Esophagus mucosa (tissue), 1 donor: ENCODE measurements around the gene IFITM1. TPM values are rescaled to one million over a fixed set of nuclear protein-coding genes. Genes with fewer than 3 reads are reported as not detected.
"Not testable (repeated sequence)": the region's sequence is repeated elsewhere in the genome, so short reads cannot be mapped to it uniquely, and the experiment has no call there.

Source experiments
- ATAC-seq: fragments of 200-7000 bp; cut with Tn5 transposase; one replicate; pipeline ENCODE4 v1.9.1; 2020
- total RNA-seq: library from RNA; stranded (reverse); gene quantifications from one replicate; pipeline ENCODE4 v1.2.4, GENCODE V29; 2023
- donor health status: DM: yes; HTN: yes; CAD: no.

Gene IFITM1
- total RNA-seq, 1 donor from 2014 or later, result 59.8 TPM

DNA sequence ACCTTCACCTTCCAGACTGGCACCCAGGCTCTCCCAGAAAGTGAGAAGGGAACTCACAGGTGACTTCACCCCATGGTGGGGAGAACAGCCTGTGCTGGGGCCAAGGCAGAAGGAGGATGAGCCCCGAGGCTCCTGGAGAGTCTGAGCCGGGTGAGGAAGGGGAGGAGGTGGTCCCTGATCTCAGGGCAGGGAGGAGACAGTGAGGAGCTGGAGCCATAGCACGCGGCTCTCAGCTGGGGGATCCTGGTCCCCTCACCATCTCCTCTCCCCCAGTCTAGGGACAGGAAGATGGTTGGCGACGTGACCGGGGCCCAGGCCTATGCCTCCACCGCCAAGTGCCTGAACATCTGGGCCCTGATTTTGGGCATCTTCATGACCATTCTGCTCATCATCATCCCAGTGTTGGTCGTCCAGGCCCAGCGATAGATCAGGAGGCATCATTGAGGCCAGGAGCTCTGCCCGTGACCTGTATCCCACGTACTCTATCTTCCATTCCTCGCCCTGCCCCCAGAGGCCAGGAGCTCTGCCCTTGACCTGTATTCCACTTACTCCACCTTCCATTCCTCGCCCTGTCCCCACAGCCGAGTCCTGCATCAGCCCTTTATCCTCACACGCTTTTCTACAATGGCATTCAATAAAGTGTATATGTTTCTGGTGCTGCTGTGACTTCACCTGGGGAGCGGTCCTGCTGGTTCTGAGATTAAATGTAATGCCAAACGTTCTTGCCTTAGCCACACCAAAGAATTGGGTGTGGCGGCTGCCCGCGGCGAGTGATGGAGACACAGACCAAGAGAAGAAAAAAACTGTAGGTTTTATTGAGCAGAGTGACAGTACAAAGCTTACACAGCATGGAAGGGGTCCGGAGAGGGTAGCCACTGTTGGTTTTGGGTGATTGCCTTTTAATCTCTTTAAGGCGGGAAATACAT lies 4.8 kb upstream of the IFITM1 start:
- peak; percentile 56 for ATAC-seq

GRCh38 chr11:309979-310572 lies 3.8 kb upstream of the IFITM1 start:
- peak; percentile 8 for ATAC-seq

GRCh38 chr11:311013-311748 lies 2.7 kb upstream of the IFITM1 start:
- peak; percentile 46 for ATAC-seq

DNA sequence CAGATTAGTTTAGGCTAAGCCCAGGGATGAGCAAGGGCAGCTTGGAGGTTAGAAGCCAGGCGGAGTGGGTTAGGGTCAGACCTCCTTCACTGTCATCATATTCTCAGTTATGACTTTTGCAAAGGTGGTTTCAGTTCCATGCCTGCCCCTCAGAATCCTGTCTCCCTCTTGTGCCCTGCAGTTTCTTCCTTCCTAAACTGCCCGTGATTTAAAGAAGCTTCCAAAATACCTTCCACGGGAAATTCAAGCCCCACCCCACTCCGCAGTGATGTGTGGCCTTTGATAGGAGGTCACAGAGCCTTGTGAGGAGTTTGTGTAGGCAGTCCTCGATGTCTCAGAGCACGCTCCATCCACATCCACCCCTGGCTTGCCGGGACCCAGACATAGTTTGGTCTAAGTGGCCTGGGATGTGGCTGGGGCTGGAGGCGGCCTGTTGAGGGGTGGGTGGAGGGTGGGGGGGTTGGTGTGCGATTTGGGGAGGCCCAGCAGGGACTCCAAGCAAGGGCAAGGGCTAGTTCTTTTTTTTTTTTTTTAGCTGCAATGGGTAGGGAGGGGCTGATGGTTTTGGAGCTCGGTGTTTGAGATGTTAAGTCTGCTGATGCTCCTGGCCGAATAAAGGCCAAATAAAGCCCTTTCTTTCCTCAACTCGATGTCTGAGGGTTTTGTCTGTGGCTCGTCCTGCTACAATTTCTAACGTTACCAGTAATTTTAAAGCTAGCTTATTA lies 1.6 kb upstream of the IFITM1 start:
- no peak for ATAC-seq

DNA sequence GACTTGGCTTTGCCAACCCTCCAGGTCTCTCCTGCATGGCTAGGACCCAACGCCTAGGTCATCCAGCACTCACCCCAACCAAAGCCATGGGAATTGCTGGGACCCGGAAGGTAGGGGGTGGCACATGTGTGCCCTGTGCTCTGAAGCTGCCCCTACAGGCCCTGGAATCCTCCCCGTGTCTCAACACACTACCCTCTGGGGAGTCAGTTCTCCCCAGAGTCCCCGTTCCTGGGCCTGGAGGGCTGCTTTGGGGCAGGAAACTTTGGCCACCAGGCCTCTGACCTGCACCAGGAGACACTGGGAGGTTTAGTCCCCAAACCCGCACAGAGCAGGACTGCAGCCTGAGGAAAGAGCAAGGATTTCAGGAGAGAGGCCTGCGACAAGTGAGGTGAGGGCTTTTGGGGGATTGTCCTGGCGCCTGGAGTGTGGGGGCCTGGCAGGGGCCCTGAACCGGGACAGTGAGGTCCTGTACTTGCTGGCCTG lies 495 bp upstream of the IFITM1 start:
- ATAC-seq, result no peak

DNA sequence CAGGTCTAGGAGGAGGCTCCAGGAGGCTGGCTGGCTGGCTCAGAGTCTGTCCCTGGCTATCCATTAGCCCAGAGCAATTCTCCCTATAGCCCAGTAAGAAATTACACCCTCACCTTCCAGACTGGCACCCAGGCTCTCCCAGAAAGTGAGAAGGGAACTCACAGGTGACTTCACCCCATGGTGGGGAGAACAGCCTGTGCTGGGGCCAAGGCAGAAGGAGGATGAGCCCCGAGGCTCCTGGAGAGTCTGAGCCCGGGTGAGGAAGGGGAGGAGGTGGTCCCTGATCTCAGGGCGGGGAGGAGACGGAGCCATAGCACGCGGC lies 675 bp downstream of the IFITM1 start:
- not testable (repeated sequence) for ATAC-seq

- ATAC-seq, result no peak
These were observed 1.2 kb downstream of the IFITM1 start for GRCh38 chr11:315051-315481.

DNA sequence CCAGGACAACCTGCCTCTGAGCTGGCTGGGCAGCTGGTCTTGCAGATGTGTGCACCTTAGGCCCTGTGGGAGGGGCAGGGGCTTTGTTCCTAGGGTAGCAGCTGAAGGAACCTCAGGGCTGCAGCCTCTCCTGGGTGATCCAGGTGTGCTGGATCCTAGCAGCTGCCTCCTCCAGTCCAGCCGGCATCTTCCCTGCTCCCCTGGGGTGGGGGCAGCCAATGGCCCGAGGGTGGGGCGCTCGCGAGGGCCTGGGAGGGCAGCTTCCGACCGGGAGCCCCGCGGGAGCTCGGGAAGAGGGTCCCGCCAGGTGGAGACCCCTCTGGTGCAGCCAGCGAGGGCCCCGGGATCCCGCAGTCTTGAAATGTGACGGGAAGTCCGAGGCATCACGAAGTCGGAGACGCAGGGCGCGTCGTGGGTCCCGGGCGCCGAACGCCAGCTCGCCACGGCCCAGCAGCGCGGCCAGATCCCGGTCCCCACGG lies 1.7 kb downstream of the IFITM1 start:
- no peak for ATAC-seq

GRCh38 chr11:316031-316701 lies 2.3 kb downstream of the IFITM1 start:
- no peak for ATAC-seq

- no peak for ATAC-seq
These were observed 3.1 kb downstream of the IFITM1 start for GRCh38 chr11:316891-317301.

GRCh38 chr11:317668-318404 lies 4.0 kb downstream of the IFITM1 start:
- ATAC-seq, result not testable (repeated sequence)

DNA sequence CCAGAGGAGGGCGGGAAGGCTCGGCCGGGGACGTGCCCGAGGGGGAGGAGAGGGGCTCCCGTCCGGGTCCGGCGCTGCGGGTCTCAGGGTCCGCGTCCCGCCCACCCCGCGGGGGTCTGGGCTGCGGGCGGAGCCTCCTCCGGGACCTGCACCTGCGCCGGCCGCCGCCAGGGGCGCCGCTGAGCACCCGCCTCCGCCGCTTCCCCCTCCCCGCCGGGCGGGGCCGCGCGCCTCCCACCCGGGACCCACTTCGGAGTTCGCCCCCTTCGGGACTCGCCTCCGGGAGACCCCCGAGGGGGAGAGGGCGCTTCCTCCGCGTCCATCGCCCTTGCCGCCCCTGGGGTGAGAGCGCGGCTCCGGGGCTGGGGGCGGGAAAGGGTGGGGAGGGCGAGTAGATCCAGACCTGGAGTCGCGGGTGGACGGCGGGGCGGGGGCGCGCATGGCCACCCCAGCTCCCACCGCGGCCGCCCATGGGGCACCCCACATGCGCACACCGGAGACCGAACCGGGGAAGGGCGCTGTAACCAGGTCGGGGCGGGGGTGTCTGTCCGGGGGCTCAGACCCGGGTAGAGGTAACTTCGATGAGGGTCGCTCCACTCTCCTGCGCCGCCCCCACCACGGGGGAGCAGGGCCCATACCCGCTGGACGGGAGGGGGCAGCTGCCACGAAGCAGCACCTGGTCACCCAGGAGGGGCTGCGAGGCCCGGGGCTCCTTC lies 4.7 kb downstream of the IFITM1 start:
- peak; percentile 63 for ATAC-seq

DNA sequence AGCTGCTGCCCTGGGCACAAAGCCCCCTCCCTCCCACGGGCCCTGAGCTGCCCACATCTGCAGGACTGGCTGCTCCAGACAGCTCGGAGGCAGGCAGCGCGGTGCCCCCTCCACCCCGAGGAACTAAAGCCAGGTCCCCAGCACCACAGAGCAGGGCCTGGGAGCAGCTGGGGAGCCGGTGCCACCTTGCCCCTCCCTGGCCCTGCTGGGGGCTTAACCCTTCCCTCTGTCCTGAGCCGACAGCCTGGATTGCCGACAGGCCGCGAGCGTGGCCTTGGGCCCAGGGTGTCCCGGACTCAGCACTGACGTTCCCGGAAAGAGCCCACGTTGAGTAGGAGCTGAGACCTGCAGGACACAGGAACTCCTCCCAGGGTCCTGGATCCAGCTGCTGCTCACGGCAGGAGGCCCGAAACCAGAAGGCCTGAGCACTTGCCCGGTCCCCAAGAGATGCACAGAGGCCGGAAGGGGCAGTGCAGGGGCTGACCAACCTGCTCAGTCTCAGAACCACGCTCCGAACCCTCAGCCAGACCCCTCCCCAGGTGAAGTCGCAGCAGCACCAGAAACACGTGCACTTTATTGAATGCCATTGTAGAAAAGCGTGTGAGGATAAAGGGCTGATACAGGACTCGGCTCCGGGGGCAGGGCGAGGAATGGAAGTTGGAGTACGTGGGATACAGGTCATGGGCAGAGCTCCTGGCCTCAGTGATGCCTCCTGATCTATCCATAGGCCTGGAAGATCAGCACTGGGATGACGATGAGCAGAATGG lies 5.5 kb downstream of the IFITM1 start:
- ATAC-seq, result peak; percentile 47

GRCh38 chr11:319888-320273 lies 6.0 kb downstream of the IFITM1 start:
- ATAC-seq, result not testable (repeated sequence)

- ATAC-seq, result no peak
These were observed 10.3 kb downstream of the IFITM1 start for GRCh38 chr11:324156-324555.

DNA sequence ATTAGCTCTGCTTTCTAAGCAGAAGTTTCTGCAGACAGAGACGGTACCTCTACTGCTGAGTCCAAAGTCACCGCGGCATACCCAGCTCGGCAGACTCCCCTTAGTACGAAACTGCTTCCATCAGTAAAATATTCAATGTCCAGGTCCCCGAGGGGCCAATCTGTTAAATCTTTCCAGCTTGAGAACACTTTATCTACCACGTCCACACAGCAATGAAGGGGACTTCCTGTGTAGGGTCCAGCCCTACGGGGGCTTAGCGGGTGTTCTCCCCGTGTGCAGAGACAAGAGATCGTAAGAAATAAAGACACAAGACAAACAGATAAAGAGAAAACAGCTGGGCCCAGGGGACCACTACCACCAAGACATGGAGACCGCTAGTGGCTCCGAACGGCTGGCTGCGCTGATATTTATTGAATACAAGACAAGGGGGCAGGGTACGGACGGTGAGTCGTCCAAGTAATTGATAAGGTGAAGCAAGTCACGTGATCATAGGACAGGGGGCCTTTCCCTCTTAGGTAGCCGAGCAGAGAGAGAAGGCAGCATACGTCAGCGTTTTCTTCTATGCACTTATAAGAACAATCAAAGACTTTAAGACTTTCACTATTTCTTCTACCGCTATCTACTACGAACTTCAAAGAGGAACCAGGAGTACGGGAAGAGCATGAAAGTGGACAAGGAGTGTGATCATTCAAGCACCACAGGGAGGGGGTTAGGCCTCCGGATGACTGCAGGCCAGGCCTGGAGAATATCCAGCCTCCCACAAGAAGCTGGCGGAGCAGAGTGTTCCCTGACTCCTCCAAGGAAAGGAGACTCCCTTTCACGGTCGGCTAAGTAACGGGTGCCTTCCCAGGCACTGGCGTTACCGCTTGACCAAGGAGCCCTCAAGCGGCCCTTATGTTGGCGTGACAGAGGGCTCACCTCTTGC lies 11.0 kb downstream of the IFITM1 start:
- not testable (repeated sequence) for ATAC-seq

DNA sequence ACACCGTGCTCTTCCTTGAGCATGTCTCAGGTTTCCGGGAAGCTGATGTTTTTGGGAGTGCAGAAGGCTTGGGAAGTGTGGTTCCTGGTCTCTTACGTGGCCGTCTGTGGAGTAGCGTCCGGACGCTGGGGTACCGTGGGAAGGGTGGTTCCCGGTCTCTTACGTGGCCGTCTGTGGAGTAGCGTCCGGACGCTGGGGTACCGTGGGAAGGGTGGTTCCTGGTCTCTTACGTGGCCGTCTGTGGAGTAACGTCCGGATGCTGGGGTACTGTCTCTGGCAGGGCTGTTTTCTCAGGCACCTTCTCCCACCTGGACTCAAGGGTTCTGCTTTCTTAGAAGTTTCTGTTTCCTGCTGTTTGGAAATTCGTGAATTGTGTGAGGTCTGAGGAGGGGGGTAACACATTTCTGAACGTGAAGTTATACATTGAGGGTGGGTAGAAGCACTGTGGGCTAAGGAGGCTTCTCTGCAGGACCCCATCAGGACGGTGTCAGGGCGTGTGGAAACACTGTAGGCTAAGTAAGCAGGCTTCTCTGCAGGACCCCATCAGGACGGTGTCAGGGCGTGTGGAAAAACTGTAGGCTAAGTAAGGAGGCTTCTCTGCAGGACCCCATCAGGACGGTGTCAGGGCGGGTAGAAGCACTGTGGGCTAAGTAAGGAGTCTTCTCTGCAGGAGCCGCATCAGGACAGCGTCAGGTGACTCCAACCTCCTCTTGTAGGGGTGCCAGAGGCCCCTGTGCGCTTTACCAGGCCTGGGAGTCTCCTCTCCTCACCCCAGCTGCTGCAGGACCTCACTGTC lies 12.2 kb downstream of the IFITM1 start:
- ATAC-seq, result peak; percentile 10

DNA sequence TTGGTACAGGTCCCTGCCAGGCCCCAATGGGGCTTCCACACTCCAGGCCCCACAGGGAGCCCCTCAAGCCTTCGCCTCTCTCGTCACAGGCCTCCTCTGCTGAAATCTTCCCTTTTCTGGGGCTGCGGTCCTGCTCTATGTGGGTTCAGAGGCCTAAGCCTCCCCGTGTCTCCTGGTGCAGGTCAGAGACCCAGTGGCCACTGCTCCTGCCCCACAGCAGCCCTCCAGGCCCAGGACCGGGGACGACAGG lies 12.7 kb downstream of the IFITM1 start:
- no peak for ATAC-seq
